GM10847 (cell line): Measurements from ENCODE around the gene ATP1A2.

Experiments used
- POLR2A ChIP-seq: IDR thresholded peaks from 2 replicates; pipeline ENCODE4 v1.6.1; 2011; ENCODE audit not compliant: insufficient read length; ENCODE audit errors: extremely low read depth

The ATP1A2 gene

DNA sequence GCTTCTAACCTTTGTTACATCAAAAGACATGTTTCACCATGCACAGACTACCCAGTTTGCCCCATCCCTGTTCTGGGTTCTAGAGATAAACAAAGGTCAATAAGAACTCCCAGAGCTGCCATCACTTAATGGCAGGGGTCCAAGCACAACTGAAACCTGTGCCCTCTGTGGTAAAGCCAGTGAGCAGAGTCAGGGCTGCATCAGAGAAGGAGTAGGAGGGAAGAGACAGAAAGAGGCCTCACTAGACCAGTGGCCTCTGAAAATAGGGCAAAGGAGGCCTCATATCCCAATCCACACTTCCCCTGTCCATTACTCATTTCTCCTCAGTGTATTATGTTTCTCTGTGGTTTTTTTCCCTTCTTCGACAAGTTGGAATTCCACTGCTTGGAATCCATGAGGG, 10.2 kb downstream of the ATP1A2 start:
- TF ChIP-seq POLR2A = no peak

DNA sequence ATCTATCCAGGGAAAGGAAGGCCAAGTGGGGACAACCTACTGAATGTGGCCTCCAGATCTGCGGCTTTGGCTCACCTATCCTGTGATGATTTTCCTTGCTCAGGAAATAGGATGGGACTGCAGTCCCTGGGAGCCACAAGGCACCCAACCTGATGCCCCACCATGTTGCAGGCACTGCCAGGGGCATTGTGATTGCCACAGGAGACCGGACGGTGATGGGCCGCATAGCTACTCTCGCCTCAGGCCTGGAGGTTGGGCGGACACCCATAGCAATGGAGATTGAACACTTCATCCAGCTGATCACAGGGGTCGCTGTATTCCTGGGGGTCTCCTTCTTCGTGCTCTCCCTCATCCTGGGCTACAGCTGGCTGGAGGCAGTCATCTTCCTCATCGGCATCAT, 11.8 kb downstream of the ATP1A2 start:
- TF ChIP-seq POLR2A = no peak

- no peak for TF ChIP-seq POLR2A
Measured at GRCh38 chr1:160127865-160128523, 12.4 kb downstream of the ATP1A2 start.

GRCh38 chr1:160128636-160129035, 13.1 kb downstream of the ATP1A2 start:
- TF ChIP-seq POLR2A = no peak

GRCh38 chr1:160129046-160129445, 13.5 kb downstream of the ATP1A2 start:
- TF ChIP-seq POLR2A = no peak

- TF ChIP-seq POLR2A = no peak
Measured at GRCh38 chr1:160129558-160129957, 14.0 kb downstream of the ATP1A2 start.

DNA sequence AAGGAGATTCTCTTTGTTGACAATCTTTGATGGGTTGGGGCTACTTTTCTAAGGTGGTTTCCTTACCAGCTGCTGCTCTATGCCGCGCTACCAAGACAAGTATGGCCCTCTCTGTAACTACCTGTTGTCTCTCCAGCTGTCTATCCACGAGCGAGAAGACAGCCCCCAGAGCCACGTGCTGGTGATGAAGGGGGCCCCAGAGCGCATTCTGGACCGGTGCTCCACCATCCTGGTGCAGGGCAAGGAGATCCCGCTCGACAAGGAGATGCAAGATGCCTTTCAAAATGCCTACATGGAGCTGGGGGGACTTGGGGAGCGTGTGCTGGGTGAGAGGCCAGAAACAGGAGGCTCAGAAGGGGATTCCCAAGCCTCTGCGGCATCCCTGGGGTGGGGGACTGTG, 14.4 kb downstream of the ATP1A2 start:
- no peak for TF ChIP-seq POLR2A

DNA sequence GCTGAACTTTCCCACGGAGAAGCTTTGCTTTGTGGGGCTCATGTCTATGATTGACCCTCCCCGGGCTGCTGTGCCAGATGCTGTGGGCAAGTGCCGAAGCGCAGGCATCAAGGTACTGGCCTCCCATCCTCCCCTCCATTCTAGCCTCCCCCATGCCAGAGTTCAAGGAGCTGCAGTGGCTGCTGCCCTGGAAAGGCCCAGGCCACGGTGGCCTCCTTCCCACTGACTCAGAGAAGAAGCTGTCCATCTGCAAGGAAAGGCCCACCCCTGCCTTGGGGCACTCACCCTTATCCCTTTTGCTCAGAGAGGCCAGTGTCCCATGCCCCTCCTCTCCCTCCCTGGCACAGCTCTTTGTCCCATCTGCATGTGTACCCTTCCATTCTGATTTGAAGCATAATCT, 14.9 kb downstream of the ATP1A2 start:
- TF ChIP-seq POLR2A = no peak

DNA sequence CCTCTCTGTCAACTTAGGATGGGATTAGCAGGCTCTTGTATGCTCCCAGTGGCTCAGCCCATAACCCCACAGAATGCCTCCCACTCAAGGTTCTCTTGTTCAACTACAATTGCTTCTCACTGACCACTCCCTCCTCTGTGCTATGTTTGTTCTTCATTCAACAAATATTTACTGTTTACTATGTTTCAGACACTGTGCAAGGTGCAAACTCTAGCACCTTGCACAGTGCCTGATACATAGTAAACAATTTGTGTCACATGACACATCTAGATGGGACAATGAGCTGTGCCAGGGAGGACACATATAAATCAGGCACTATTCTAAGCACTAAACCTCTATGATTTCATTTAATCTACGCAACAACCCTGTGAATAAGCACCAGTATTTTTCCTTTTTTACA, 15.4 kb downstream of the ATP1A2 start:
- TF ChIP-seq POLR2A = no peak

DNA sequence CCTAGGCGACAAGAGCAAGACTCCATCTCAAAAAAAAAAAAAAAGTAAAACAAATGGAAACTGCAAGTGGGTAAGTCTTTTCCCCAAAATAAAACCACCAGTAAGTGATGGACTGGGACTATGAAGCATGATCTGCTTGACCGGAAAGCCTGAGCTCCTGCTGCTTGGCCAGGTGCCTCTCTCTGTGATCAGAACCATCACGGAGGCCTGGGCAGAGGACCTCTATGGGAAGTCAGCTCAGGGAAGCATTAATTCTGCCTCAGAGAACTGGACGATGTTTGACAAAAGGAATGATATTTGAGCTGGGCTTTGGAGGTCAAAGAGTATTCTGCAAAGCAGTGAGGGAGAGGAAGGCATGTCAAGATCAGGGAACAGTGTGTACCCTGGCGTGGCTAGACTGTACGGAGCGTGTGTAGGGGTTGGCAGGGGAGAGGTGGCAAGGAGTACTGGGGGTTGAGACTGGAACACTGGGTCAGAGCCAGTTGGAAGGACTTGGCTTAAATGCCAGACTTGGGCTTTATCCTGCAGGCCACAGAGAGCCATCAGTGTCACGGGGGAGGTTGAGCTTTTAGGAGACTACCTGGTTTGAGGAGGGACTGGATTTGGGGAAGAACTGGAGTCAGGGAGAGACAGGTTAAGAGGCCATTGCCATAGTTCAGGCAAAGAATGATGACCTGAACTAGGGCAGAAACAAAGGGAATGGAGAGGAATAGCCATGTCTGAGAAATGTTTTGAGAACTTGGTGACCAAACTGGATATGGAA, 16.4 kb downstream of the ATP1A2 start:
- TF ChIP-seq POLR2A = no peak

- no peak for TF ChIP-seq POLR2A
Measured at GRCh38 chr1:160133990-160134770, 18.6 kb downstream of the ATP1A2 start.

GRCh38 chr1:160134791-160135572, 19.4 kb downstream of the ATP1A2 start:
- TF ChIP-seq POLR2A = no peak

DNA sequence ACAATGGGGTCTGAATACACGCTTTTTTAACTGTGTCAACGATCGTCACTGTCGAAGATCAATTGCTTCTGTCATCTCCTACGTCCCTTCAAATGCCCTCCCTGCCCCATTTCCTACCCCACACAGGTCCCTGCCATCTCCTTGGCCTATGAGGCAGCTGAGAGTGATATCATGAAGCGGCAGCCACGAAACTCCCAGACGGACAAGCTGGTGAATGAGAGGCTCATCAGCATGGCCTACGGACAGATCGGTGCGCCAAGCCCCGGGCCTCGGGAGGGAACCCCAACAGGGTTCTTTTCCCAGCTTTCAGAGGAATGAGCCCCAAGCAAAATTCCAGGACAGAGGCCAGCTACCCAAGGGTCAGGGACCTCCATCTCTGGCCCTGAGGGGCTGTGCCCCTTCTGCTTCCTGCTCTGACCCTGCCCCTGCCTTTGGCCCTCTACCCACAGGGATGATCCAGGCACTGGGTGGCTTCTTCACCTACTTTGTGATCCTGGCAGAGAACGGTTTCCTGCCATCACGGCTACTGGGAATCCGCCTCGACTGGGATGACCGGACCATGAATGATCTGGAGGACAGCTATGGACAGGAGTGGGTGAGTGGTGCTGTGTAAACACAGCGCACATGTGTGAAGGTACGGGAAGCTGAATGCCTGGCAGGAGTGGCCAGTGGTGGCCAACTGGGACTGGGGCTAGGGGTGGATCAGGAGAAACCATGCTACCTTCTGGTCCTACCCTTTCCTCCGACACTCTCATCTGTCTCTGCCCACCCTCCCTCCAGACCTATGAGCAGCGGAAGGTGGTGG, 20.8 kb downstream of the ATP1A2 start:
- no peak for TF ChIP-seq POLR2A

GRCh38 chr1:160136926-160137200, 21.3 kb downstream of the ATP1A2 start:
- TF ChIP-seq POLR2A = no peak
